ENCODE measurements around the gene ERH.
"Not testable (repeated sequence)": the region's sequence is repeated elsewhere in the genome, so short reads cannot be mapped to it uniquely, and the experiment has no call there.

Gene ERH

DNA sequence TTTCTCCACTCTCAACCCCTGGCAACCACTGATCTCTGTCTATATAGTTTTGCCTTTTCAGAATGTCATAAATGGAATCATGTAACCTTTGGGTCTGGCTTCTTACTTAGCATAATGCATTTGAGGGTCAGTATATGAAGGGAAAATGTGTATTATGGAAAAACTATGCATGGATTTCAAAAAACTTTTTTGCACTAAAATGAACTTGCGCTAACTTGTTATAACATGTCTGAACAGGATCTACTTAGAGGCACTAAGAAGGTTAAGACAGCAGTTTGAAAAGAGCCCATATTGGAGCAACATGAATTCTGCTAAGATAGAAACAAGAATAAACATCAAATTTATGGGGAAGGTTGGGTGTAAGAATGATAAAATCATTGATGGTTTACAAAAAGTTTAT, 29.5 kb upstream of the ERH start:
- Histone ChIP-seq H3K27ac (no peak overlapping the region), H3K4me2 (no peak overlapping the region), H3K79me2 (ENCODE audit: insufficient read depth, low read depth) (no peaks in the 10 kb centered on the region), H4K20me1 (ENCODE audit: insufficient read depth) (no peaks in the 10 kb centered on the region), H2AFZ (ENCODE audit: low read depth) (no peak overlapping the region), H3K27me3 (ENCODE audit: insufficient read depth, low read depth) (no peaks in the 10 kb centered on the region), H3K4me3 (IDR thresholded peaks at IDR 0.05; ENCODE audit: insufficient read depth, low read depth, low read length) (no peak overlapping the region), H3K4me1 (ENCODE audit: low read depth, poor library complexity, severe bottlenecking) (no peaks in the 10 kb centered on the region), H3K36me3 (ENCODE audit: insufficient read depth) (no peaks in the 10 kb centered on the region), H3K9ac (no peak overlapping the region)
- TF ChIP-seq, protein P1, sequence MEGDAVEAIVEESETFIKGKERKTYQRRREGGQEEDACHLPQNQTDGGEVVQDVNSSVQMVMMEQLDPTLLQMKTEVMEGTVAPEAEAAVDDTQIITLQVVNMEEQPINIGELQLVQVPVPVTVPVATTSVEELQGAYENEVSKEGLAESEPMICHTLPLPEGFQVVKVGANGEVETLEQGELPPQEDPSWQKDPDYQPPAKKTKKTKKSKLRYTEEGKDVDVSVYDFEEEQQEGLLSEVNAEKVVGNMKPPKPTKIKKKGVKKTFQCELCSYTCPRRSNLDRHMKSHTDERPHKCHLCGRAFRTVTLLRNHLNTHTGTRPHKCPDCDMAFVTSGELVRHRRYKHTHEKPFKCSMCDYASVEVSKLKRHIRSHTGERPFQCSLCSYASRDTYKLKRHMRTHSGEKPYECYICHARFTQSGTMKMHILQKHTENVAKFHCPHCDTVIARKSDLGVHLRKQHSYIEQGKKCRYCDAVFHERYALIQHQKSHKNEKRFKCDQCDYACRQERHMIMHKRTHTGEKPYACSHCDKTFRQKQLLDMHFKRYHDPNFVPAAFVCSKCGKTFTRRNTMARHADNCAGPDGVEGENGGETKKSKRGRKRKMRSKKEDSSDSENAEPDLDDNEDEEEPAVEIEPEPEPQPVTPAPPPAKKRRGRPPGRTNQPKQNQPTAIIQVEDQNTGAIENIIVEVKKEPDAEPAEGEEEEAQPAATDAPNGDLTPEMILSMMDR (conservative IDR thresholded peaks at IDR 0.05; ENCODE audit: low read depth, low read length): no peak

DNA sequence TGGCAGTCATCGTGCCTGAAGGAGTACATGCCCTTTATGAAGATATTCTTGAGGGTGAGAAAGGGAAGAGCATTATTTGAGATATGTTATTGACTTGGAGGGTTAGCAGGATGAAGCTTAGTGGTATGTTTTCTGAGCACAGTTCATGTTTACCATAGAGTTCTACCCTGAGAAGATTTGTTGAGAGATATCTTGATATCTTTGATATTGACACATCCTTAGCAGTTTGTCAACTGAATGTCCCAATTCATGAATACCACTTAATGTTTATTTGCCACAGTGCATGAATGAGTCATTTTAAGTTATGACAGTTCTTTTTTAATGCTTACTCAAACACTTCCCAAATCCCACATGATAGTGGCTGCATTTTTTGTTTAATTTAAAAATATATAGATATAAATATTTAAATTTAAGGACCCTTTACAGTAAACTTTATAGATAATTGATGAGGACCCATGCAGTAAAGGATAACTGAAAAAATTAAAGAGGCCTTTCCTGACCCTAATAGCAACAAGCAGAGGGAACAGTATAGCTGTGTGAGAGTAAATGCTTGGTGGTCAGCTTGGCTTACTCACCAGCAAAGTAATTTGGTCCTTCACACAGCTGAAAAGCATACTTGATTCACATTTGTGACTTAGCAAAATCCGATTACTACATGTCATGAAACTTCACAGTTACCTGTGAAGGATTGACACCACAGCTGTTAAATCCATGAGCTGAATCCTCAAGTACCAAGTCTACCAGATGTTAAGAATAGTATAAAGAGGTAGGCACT, 26.2 kb upstream of the ERH start:
- Histone ChIP-seq H3K27ac (no peak overlapping the region), H4K20me1 (ENCODE audit: insufficient read depth) (no peaks in the 10 kb centered on the region), H3K9ac (no peak overlapping the region), H3K79me2 (ENCODE audit: insufficient read depth, low read depth) (no peaks in the 10 kb centered on the region), H2AFZ (ENCODE audit: low read depth) (no peak overlapping the region), H3K36me3 (ENCODE audit: insufficient read depth) (no peaks in the 10 kb centered on the region), H3K4me3 (IDR thresholded peaks at IDR 0.05; ENCODE audit: insufficient read depth, low read depth, low read length) (no peak overlapping the region), H3K4me1 (ENCODE audit: low read depth, poor library complexity, severe bottlenecking) (no peaks in the 10 kb centered on the region), H3K27me3 (ENCODE audit: insufficient read depth, low read depth) (no peaks in the 10 kb centered on the region), H3K4me2 (no peak overlapping the region)
- TF ChIP-seq, protein P1 (conservative IDR thresholded peaks at IDR 0.05; ENCODE audit: low read depth, low read length): no peak

DNA sequence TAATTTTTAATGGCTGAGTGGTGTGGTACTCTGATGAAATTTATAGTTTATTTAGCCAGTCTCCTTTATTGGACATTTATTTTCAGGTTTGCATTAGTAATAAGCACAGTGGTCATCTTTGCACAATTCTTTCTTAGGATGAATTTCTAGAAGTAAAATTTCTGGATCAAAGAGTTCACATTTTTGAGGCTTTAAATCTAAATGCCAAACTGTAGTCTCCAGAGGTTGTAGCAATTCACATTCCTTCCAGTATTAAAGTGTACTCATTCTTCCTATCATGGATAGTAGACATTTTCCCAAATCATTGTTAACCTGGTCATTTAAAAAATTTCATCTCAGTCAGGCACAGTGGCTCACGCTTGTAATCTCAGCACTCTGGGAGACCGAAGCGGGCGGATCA, 25.2 kb upstream of the ERH start:
- TF ChIP-seq, protein P1 (conservative IDR thresholded peaks at IDR 0.05; ENCODE audit: low read depth, low read length): no peak
- no peaks in the 10 kb centered on the region for H3K27me3 ChIP-seq (ENCODE audit: insufficient read depth, low read depth)
- no peaks in the 10 kb centered on the region for H3K4me1 ChIP-seq (ENCODE audit: low read depth, poor library complexity, severe bottlenecking)
- H3K27ac ChIP-seq: no peak overlapping the region
- H4K20me1 ChIP-seq (ENCODE audit: insufficient read depth): no peaks in the 10 kb centered on the region
- no peaks in the 10 kb centered on the region for H3K79me2 ChIP-seq (ENCODE audit: insufficient read depth, low read depth)
- no peak overlapping the region for H3K4me2 ChIP-seq
- H3K36me3 ChIP-seq (ENCODE audit: insufficient read depth): no peaks in the 10 kb centered on the region
- H2AFZ ChIP-seq (ENCODE audit: low read depth): no peak overlapping the region
- H3K4me3 ChIP-seq (IDR thresholded peaks at IDR 0.05; ENCODE audit: insufficient read depth, low read depth, low read length): no peak overlapping the region
- no peak overlapping the region for H3K9ac ChIP-seq

DNA sequence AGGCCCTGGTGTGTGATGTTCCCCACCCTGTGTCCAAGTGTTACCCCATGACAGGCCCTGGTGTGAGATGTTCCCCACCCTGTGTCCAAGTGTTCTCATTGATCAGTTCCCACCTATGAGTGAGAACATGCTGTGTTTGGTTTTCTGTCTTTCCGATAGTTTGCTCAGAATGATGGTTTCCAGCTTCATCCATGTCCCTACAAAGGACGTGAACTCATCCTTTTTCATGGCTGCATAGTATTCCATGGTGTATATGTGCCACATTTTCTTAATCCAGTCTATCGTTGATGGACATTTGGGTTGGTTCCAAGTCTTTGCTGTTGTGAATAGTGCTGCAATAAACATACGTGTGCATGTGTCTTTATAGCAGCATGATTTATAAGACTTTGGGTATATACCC, 18.0 kb upstream of the ERH start:
- H4K20me1 ChIP-seq (ENCODE audit: insufficient read depth); H3K4me3 ChIP-seq (IDR thresholded peaks at IDR 0.05; ENCODE audit: insufficient read depth, low read depth, low read length); H3K4me2 ChIP-seq; H3K79me2 ChIP-seq (ENCODE audit: insufficient read depth, low read depth); H3K9ac ChIP-seq; H3K4me1 ChIP-seq (ENCODE audit: low read depth, poor library complexity, severe bottlenecking); H3K27ac ChIP-seq; H3K36me3 ChIP-seq (ENCODE audit: insufficient read depth); H2AFZ ChIP-seq (ENCODE audit: low read depth); H3K27me3 ChIP-seq (ENCODE audit: insufficient read depth, low read depth): not testable (repeated sequence)

DNA sequence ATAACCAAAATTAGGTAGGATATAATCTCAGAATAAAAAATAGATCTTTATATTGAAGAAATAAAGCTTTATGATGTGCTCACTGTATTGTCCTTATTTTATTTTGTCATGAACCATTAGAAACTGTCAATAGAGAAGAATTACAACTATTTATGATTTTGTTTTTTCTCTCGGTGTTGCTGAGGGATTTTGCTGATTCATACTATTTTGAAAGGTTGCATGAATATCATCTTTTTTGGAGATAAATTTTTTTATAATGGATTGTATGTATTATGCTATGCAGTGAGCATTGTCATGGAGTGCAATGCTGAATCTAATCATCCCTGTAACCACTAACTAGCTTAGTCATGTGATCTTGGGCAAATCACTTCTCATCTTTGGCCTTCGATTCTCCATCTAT, 15.4 kb upstream of the ERH start:
- H2AFZ ChIP-seq (ENCODE audit: low read depth): no peak overlapping the region
- H3K27me3 ChIP-seq (ENCODE audit: insufficient read depth, low read depth): no peaks in the 10 kb centered on the region
- H3K79me2 ChIP-seq (ENCODE audit: insufficient read depth, low read depth): no peaks in the 10 kb centered on the region
- TF ChIP-seq, protein P1 (conservative IDR thresholded peaks at IDR 0.05; ENCODE audit: low read depth, low read length): no peak
- H3K4me3 ChIP-seq (IDR thresholded peaks at IDR 0.05; ENCODE audit: insufficient read depth, low read depth, low read length): no peak overlapping the region
- H3K36me3 ChIP-seq (ENCODE audit: insufficient read depth): no peaks in the 10 kb centered on the region
- no peak overlapping the region for H3K4me2 ChIP-seq
- no peaks in the 10 kb centered on the region for H3K4me1 ChIP-seq (ENCODE audit: low read depth, poor library complexity, severe bottlenecking)
- no peak overlapping the region for H3K9ac ChIP-seq
- no peak overlapping the region for H3K27ac ChIP-seq
- H4K20me1 ChIP-seq (ENCODE audit: insufficient read depth): no peaks in the 10 kb centered on the region
